HCT116 (cell line): ENCODE results near the gene CTTNBP2.

Source experiments
- POLR2A ChIP-seq: IDR thresholded peaks from 2 replicates; pipeline ENCODE4 v1.7.0; 2011; ENCODE audit warnings: borderline replicate concordance; ENCODE audit not compliant: insufficient read depth, insufficient read length; ENCODE audit errors: extremely low read depth
- ZFX ChIP-seq: fragments of 450-650 bp; IDR thresholded peaks from 2 replicates; pipeline ENCODE4 v1.6.1; 2017

- no peak for TF ChIP-seq ZFX
- no peak for TF ChIP-seq POLR2A
These were observed 205.8 kb downstream of the CTTNBP2 start for GRCh38 chr7:117667456-117667855.
